ENCODE data around the gene CRYZL1. TPM values are rescaled to one million over a fixed set of nuclear protein-coding genes. Genes with fewer than 3 reads are reported as not detected.

CRYZL1 gene
- total RNA-seq, 1 experiment from 2014 or later: 24.8 TPM

DNA sequence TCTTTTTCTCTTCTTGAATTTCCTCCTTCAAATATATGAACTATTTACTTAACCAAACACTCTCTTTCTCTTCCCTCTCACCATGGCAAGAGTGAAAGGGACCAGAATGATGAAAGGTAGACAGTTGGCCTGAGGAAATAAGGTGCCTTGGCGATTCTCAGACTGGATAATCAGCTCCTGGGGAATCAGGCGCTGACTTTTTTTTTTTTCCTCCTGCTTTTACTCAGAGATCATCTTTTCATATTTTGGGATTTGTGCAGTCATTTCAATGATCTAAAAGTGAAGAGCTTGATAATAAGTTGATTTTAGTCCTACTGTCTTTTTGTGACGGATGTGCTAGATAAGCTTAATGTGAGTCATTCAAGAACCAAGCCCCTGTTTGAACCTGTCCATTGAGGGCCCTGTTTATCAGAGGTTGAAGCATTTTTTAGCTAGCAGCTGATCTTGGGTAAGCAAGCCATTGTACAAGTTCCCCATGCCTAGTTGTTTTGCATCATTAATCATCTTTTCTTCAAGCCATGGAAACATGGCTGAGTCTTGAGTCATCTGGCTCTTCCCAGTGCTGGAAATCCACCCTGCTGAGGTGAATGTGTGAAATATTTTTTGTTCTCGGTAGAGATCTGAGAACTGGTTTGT lies 41.6 kb upstream of the CRYZL1 start:
- in situ Hi-C loops (cut with HindIII; ENCODE audit: low pct_unique_long_range_greater_than_20kb, low sequenced_read_pairs) (no loop called here), intact Hi-C loops (cut with micrococcal nuclease; ENCODE audit: unreplicated experiment) (no loop called here)
- ATAC-seq: peak; percentile 84
- TF ChIP-seq SIN3A (IDR thresholded peaks at IDR 0.05; ENCODE audit: borderline replicate concordance, insufficient read depth, low read depth, low read length) (no peak), POLR2AphosphoS5 (IDR thresholded peaks at IDR 0.05; ENCODE audit: low read depth, low read length) (no peak), TCF7L2 (IDR thresholded peaks at IDR 0.05; ENCODE audit: low read depth, low read length) (no peak)
- TF ChIP-seq, protein P1, sequence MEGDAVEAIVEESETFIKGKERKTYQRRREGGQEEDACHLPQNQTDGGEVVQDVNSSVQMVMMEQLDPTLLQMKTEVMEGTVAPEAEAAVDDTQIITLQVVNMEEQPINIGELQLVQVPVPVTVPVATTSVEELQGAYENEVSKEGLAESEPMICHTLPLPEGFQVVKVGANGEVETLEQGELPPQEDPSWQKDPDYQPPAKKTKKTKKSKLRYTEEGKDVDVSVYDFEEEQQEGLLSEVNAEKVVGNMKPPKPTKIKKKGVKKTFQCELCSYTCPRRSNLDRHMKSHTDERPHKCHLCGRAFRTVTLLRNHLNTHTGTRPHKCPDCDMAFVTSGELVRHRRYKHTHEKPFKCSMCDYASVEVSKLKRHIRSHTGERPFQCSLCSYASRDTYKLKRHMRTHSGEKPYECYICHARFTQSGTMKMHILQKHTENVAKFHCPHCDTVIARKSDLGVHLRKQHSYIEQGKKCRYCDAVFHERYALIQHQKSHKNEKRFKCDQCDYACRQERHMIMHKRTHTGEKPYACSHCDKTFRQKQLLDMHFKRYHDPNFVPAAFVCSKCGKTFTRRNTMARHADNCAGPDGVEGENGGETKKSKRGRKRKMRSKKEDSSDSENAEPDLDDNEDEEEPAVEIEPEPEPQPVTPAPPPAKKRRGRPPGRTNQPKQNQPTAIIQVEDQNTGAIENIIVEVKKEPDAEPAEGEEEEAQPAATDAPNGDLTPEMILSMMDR (IDR thresholded peaks at IDR 0.05): no peak
- TF ChIP-seq, protein P2, sequence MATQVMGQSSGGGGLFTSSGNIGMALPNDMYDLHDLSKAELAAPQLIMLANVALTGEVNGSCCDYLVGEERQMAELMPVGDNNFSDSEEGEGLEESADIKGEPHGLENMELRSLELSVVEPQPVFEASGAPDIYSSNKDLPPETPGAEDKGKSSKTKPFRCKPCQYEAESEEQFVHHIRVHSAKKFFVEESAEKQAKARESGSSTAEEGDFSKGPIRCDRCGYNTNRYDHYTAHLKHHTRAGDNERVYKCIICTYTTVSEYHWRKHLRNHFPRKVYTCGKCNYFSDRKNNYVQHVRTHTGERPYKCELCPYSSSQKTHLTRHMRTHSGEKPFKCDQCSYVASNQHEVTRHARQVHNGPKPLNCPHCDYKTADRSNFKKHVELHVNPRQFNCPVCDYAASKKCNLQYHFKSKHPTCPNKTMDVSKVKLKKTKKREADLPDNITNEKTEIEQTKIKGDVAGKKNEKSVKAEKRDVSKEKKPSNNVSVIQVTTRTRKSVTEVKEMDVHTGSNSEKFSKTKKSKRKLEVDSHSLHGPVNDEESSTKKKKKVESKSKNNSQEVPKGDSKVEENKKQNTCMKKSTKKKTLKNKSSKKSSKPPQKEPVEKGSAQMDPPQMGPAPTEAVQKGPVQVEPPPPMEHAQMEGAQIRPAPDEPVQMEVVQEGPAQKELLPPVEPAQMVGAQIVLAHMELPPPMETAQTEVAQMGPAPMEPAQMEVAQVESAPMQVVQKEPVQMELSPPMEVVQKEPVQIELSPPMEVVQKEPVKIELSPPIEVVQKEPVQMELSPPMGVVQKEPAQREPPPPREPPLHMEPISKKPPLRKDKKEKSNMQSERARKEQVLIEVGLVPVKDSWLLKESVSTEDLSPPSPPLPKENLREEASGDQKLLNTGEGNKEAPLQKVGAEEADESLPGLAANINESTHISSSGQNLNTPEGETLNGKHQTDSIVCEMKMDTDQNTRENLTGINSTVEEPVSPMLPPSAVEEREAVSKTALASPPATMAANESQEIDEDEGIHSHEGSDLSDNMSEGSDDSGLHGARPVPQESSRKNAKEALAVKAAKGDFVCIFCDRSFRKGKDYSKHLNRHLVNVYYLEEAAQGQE (IDR thresholded peaks at IDR 0.05; ENCODE audit: insufficient read depth in 1 of 2, low read depth in 2 of 2, low read length in 1 of 2): no peak
- peak; percentile 30 for DNase-seq (ENCODE audit: low read depth, low spot score)
- Histone ChIP-seq H3K36me3 (ENCODE audit: control insufficient read depth, insufficient read depth, low read length) (no peaks in the 10 kb centered on the region), H3K4me1 (ENCODE audit: control insufficient read depth, insufficient read depth, low read length) (peaks cover 46% of the 10 kb centered on the region), H3K9me3 (ENCODE audit: control insufficient read depth, insufficient read depth, low read depth, low read length) (no peaks in the 10 kb centered on the region), H3K27ac (ENCODE audit: low read length) (peak overlapping the region; percentile 44), H3K4me3 (ENCODE audit: low read depth in 2 of 2, low read length in 2 of 2) (no peak overlapping the region), H3K27me3 (ENCODE audit: control insufficient read depth, insufficient read depth, low read length) (no peaks in the 10 kb centered on the region)
- POLR2A ChIA-PET: no interaction called here
- CTCF ChIA-PET: no interaction called here
- no TSS peak for BruUV-seq (replicated peaks)

DNA sequence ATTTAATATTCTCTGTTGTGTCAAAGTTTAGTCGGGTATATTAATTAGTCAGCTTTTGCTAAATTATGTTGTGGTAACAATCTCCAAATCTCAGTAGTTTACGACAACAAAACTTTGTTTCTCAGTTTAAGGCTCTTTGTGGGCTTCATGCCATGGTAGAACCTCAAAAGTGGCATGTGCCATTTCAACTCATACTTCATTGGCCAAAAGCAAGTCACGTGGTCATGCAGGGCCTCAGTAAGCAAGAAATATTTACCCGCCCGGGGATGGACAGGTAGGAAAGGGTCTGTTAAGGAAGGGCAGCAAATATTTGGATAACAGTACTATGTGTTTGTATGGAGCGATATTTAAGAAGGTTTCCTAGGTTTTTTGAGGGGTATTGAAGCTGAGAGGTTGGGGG lies 39.3 kb upstream of the CRYZL1 start:
- in situ Hi-C loops (cut with HindIII; ENCODE audit: low pct_unique_long_range_greater_than_20kb, low sequenced_read_pairs): no loop called here
- peaks cover 40% of the 10 kb centered on the region for H3K4me1 ChIP-seq (ENCODE audit: control insufficient read depth, insufficient read depth, low read length)

More for the DNA sequence above, 39.3 kb upstream of the CRYZL1 start:
- intact Hi-C loops (cut with micrococcal nuclease; ENCODE audit: unreplicated experiment): no loop called here
- Histone ChIP-seq H3K9me3 (ENCODE audit: control insufficient read depth, insufficient read depth, low read depth, low read length) (no peaks in the 10 kb centered on the region), H3K27me3 (ENCODE audit: control insufficient read depth, insufficient read depth, low read length) (no peaks in the 10 kb centered on the region), H3K4me3 (ENCODE audit: low read depth in 2 of 2, low read length in 2 of 2) (no peak overlapping the region), H3K27ac (ENCODE audit: low read length) (no peak overlapping the region), H3K36me3 (ENCODE audit: control insufficient read depth, insufficient read depth, low read length) (no peaks in the 10 kb centered on the region)
- ChIA-PET POLR2A (no interaction called here), CTCF (no interaction called here)
- BruUV-seq (replicated peaks): no TSS peak
- TF ChIP-seq, protein P1 (IDR thresholded peaks at IDR 0.05): no peak
- TF ChIP-seq, protein P2 (IDR thresholded peaks at IDR 0.05; ENCODE audit: insufficient read depth in 1 of 2, low read depth in 2 of 2, low read length in 1 of 2): no peak
- TF ChIP-seq POLR2AphosphoS5 (IDR thresholded peaks at IDR 0.05; ENCODE audit: low read depth, low read length): no peak
- no peak for TF ChIP-seq TCF7L2 (IDR thresholded peaks at IDR 0.05; ENCODE audit: low read depth, low read length)
- no peak for TF ChIP-seq SIN3A (IDR thresholded peaks at IDR 0.05; ENCODE audit: borderline replicate concordance, insufficient read depth, low read depth, low read length)
- DNase-seq (ENCODE audit: low read depth, low spot score) (no peak), ATAC-seq (no peak)
